SK-N-SH (cell line): ENCODE measurements around the gene RGPD4. TPM values are rescaled to one million over a fixed set of nuclear protein-coding genes. Genes with fewer than 3 reads are reported as not detected.

Experiments used
- CTCF ChIA-PET: fragments of 300-600, 350-600 bp; formaldehyde crosslinking; extraction: SDS; loops from one replicate; lab custom pipeline; 2021; lab: Yijun Ruan, JAX
- POLR2A ChIA-PET: fragments of 350-600 bp; sonication (Branson Sonifier 250); formaldehyde crosslinking; extraction: SDS; loops from one replicate; lab custom pipeline; 2020; ENCODE audit warnings: antibody characterized with exemption, inconsistent platforms; lab: Yijun Ruan, JAX
- DNase-seq: peaks from one replicate; pipeline ENCODE4 v3.0.0; 2012
- H2AFZ ChIP-seq: fragments of 200-600 bp; sonication (generic); 2 replicates; pipeline ENCODE4 v1.8.1; 2016; ENCODE audit warnings: antibody characterized with exemption, mild to moderate bottlenecking, low read depth
- H3F3A ChIP-seq: fragments of 200-600 bp; sonication (generic); replicated peaks from 2 replicates; pipeline ENCODE3; 2016; ENCODE audit warnings: antibody characterized with exemption, mild to moderate bottlenecking; ENCODE audit not compliant: insufficient read depth
- H3K27ac ChIP-seq, 2 experiments: fragments of 200-500 bp in 1 of 2; fragments of 200-600 bp in 1 of 2; sonication (Bioruptor generic) in 1 of 2; sonication (generic), shearing (Covaris generic) in 1 of 2; 2 replicates each; pipeline versions ENCODE4 v1.5.1 to v1.6.1; 2014 to 2016; ENCODE audit warnings: low read depth in 2 of 2, inconsistent platforms in 1 of 2, low read length in 1 of 2, mild to moderate bottlenecking in 1 of 2, mixed read lengths in 1 of 2
- H3K27me3 ChIP-seq: fragments of 200-600 bp; sonication (generic), shearing (Covaris generic); 2 replicates; pipeline ENCODE4 v1.6.1; 2016; ENCODE audit warnings: mixed run types; ENCODE audit not compliant: insufficient read depth
- H3K36me3 ChIP-seq, 2 experiments: fragments of 200-500 bp in 1 of 2; fragments of 200-600 bp in 1 of 2; sonication (Bioruptor generic) in 1 of 2; sonication (generic) in 1 of 2; replicated peaks in 1 of 2; 2 replicates each; pipeline versions ENCODE3 to v1.5.1; 2014 to 2016; ENCODE audit warnings: low read length in 1 of 2, mild to moderate bottlenecking in 1 of 2; ENCODE audit not compliant: insufficient read depth in 2 of 2, control insufficient read depth in 1 of 2
- H3K4me1 ChIP-seq, 2 experiments: fragments of 200-500 bp in 1 of 2; fragments of 200-600 bp in 1 of 2; sonication (Bioruptor generic) in 1 of 2; sonication (generic), shearing (Covaris generic) in 1 of 2; 2 replicates each; pipeline versions ENCODE4 v1.5.1 to v1.6.1; 2014 to 2016; ENCODE audit warnings: low read depth in 1 of 2, low read length in 1 of 2, mixed run types in 1 of 2; ENCODE audit not compliant: insufficient read depth in 2 of 2, control insufficient read depth in 1 of 2
- H3K4me2 ChIP-seq: fragments of 200-600 bp; sonication (generic), shearing (Covaris generic); 2 replicates; pipeline ENCODE4 v1.6.1; 2017; ENCODE audit warnings: mixed run types
- H3K4me3 ChIP-seq, 2 experiments: fragments of 200-500 bp in 1 of 2; fragments of 200-600 bp in 1 of 2; sonication (Bioruptor generic) in 1 of 2; sonication (generic), shearing (Covaris generic) in 1 of 2; 2 replicates each; pipeline versions ENCODE4 v1.5.1 to v1.8.1; 2014 to 2016; ENCODE audit warnings: low read depth in 2 of 2, inconsistent platforms in 1 of 2, low read length in 1 of 2, mild to moderate bottlenecking in 1 of 2, mixed read lengths in 1 of 2, moderate library complexity in 1 of 2
- H3K79me2 ChIP-seq: fragments of 200-600 bp; sonication (generic); 2 replicates; pipeline ENCODE4 v1.8.1; 2017; ENCODE audit warnings: mild to moderate bottlenecking; ENCODE audit not compliant: insufficient read depth
- H3K9ac ChIP-seq: fragments of 200-600 bp; sonication (generic); 2 replicates; pipeline ENCODE4 v1.6.1; 2017; ENCODE audit warnings: mixed run types
- H3K9me2 ChIP-seq: fragments of 200-600 bp; sonication (generic); 2 replicates; pipeline ENCODE4 v1.6.1; 2017; ENCODE audit warnings: mixed run types
- H3K9me3 ChIP-seq: fragments of 200-600 bp; sonication (generic); 2 replicates; pipeline ENCODE4 v1.6.1; 2017; ENCODE audit warnings: mixed run types, mild to moderate bottlenecking, moderate library complexity
- H4K20me1 ChIP-seq: fragments of 200-600 bp; sonication (generic); 2 replicates; pipeline ENCODE4 v1.6.1; 2017; ENCODE audit warnings: mild to moderate bottlenecking, mixed run types; ENCODE audit not compliant: insufficient read depth
- FOSL2 ChIP-seq: IDR thresholded peaks from 2 replicates; pipeline ENCODE4 v1.4.0; 2012; ENCODE audit warnings: low read depth, mild to moderate bottlenecking, moderate library complexity, borderline replicate concordance
- FOXM1 ChIP-seq: IDR thresholded peaks from 2 replicates; pipeline ENCODE4 v1.4.0; 2012; ENCODE audit warnings: low read depth, mild to moderate bottlenecking
- GABPA ChIP-seq: IDR thresholded peaks from 2 replicates; pipeline ENCODE4 v1.4.0; 2012; ENCODE audit warnings: low read depth, mild to moderate bottlenecking
- IRF3 ChIP-seq: fragments of 150-350 bp; IDR thresholded peaks from 2 replicates; pipeline ENCODE4 v1.6.1; 2016; ENCODE audit warnings: mild to moderate bottlenecking, low read depth, low read length
- MAX ChIP-seq: IDR thresholded peaks from 2 replicates; pipeline ENCODE4 v1.4.0; 2012; ENCODE audit warnings: low read depth
- PBX3 ChIP-seq: IDR thresholded peaks from 2 replicates; pipeline ENCODE4; 2012
- POLR2AphosphoS5 ChIP-seq: IDR thresholded peaks from 2 replicates; pipeline ENCODE4 v1.6.1; 2012; ENCODE audit warnings: low read depth, low read length
- RCOR1 ChIP-seq: fragments of 150-350 bp; IDR thresholded peaks from 2 replicates; pipeline ENCODE4 v1.6.1; 2017; ENCODE audit warnings: antibody characterized with exemption, low read length
- REST ChIP-seq: IDR thresholded peaks from 2 replicates; pipeline ENCODE4 v1.6.1; 2012; ENCODE audit warnings: mild to moderate bottlenecking, low read depth, low read length, moderate library complexity
- SIN3A ChIP-seq: IDR thresholded peaks from 2 replicates; pipeline ENCODE4 v1.6.1; 2012; ENCODE audit warnings: low read depth, mild to moderate bottlenecking, low read length, moderate library complexity, borderline replicate concordance
- TAF1 ChIP-seq: IDR thresholded peaks from 2 replicates; pipeline ENCODE4 v1.6.1; 2012; ENCODE audit warnings: low read depth, mild to moderate bottlenecking, low read length, moderate library complexity, borderline replicate concordance
- USF2 ChIP-seq: fragments of 150-350 bp; IDR thresholded peaks from 2 replicates; pipeline ENCODE4 v1.6.1; 2017; ENCODE audit warnings: antibody characterized with exemption, low read length, low read depth, borderline replicate concordance
- YY1 ChIP-seq: IDR thresholded peaks from 2 replicates; pipeline ENCODE4 v1.4.0; 2012; ENCODE audit warnings: low read depth, mild to moderate bottlenecking
- WGBS: methylation state at CpG from one replicate; pipeline ENCODE4 v1.1.6; 2017; ENCODE audit warnings: low lambda C conversion rate; 5-methylcytosine and 5-hydroxymethylcytosine counted together
- polyA plus RNA-seq, 3 experiments: library from polyadenylated mRNA; depleted of rRNA; stranded (reverse); fragments of >200 nt; gene quantifications; 2 replicates each; pipeline ENCODE4 v1.2.3, GENCODE V29; 2012

RGPD4 gene
- polyA plus RNA-seq, 1 of the 3 experiments (the other 2 are of a cell fraction): not detected

- TF ChIP-seq FOSL2: no peak
- Histone ChIP-seq H3K36me3 (no peaks in the 10 kb centered on the region), H3K4me3 (no peak overlapping the region), H3K27ac (no peak overlapping the region), H3K4me2 (no peak overlapping the region), H3K9me2 (no peaks in the 10 kb centered on the region), H3K4me1 (peaks cover 0 to 2% of the 10 kb centered on the region in 2 experiments; a peak in 1 of 4 replicates), H3K79me2 (no peaks in the 10 kb centered on the region), H3K9ac (no peak overlapping the region), H3F3A (no peaks in the 10 kb centered on the region), H2AFZ (no peak overlapping the region), H3K9me3 (no peaks in the 10 kb centered on the region), H3K27me3 (no peaks in the 10 kb centered on the region), H4K20me1 (no peaks in the 10 kb centered on the region)
- DNase-seq: no peak
- POLR2A ChIA-PET: no interaction called here
- 49% methylated on average over 2 of the region's 2 CpGs for WGBS
- CTCF ChIA-PET: no interaction called here
Measured at GRCh38 chr2:107811411-107811810, 15.3 kb upstream of the RGPD4 start.

GRCh38 chr2:107812006-107812405 lies 14.7 kb upstream of the RGPD4 start:
- Histone ChIP-seq H3K27ac (no peak overlapping the region), H2AFZ (no peak overlapping the region)
- TF ChIP-seq RCOR1: no peak
- TF ChIP-seq YY1: no peak
- TF ChIP-seq USF2: no peak
- TF ChIP-seq PBX3: no peak
- no peak for TF ChIP-seq GABPA
- TF ChIP-seq POLR2AphosphoS5: no peak
- TF ChIP-seq REST: no peak
- TF ChIP-seq FOSL2: no peak
- TF ChIP-seq IRF3: no peak
- no peak for TF ChIP-seq MAX
- no peak for TF ChIP-seq TAF1
- no peak for TF ChIP-seq FOXM1
- no peak for TF ChIP-seq SIN3A
- TF ChIP-seq, all 33 proteins: peak for 0
- no peaks in the 10 kb centered on the region for H4K20me1 ChIP-seq
- CTCF ChIA-PET: interaction anchor here (1.5 kb wide), 1 partner anchor 18 kb away, joined by 3 read pairs; no protein-coding TSS in a partner anchor
- no peak overlapping the region for H3K9ac ChIP-seq
- H3K4me3 ChIP-seq: no peak overlapping the region
- 81% methylated on average over 5 of the region's 5 CpGs for WGBS
- no peaks in the 10 kb centered on the region for H3K36me3 ChIP-seq
- no peaks in the 10 kb centered on the region for H3K79me2 ChIP-seq
- DNase-seq: no peak
- no peaks in the 10 kb centered on the region for H3K27me3 ChIP-seq
- H3K9me3 ChIP-seq: no peaks in the 10 kb centered on the region
- no peaks in the 10 kb centered on the region for H3F3A ChIP-seq
- H3K9me2 ChIP-seq: no peaks in the 10 kb centered on the region
- POLR2A ChIA-PET: no interaction called here
- peaks cover 0 to 2% of the 10 kb centered on the region in 2 experiments; a peak in 1 of 4 replicates for H3K4me1 ChIP-seq
- no peak overlapping the region for H3K4me2 ChIP-seq
